Glutamatergic neuron (in vitro differentiated cells): ENCODE results near the gene RXFP1. TPM values are rescaled to one million over a fixed set of nuclear protein-coding genes. Genes with fewer than 3 reads are reported as not detected.
"Not testable (repeated sequence)": the region's sequence is repeated elsewhere in the genome, so short reads cannot be mapped to it uniquely, and the experiment has no call there.

ENCODE experiments used
- DNase-seq: peaks from one replicate; pipeline ENCODE4 v3.0.0; 2022
- H3K27ac Mint-ChIP-seq: one replicate; pipeline ENCODE4 v1.8.0; 2020; ENCODE audit warnings: mild to moderate bottlenecking, mixed read lengths, inconsistent platforms; ENCODE audit not compliant: unreplicated experiment
- H3K27me3 Mint-ChIP-seq: one replicate; pipeline ENCODE4 v1.8.0; 2020; ENCODE audit warnings: mild to moderate bottlenecking, moderate library complexity, mixed read lengths, inconsistent platforms; ENCODE audit not compliant: unreplicated experiment
- H3K36me3 Mint-ChIP-seq: one replicate; pipeline ENCODE4 v1.8.0; 2020; ENCODE audit warnings: mild to moderate bottlenecking, mixed read lengths, inconsistent platforms; ENCODE audit not compliant: unreplicated experiment
- H3K4me1 Mint-ChIP-seq: one replicate; pipeline ENCODE4 v1.8.0; 2020; ENCODE audit warnings: mild to moderate bottlenecking, low read depth, mixed read lengths, inconsistent platforms; ENCODE audit not compliant: unreplicated experiment
- H3K4me3 Mint-ChIP-seq: one replicate; pipeline ENCODE4 v1.8.0; 2020; ENCODE audit warnings: mild to moderate bottlenecking, mixed read lengths, inconsistent platforms; ENCODE audit not compliant: unreplicated experiment
- H3K9me3 Mint-ChIP-seq: one replicate; pipeline ENCODE4 v1.8.0; 2020; ENCODE audit warnings: mild to moderate bottlenecking, moderate library complexity, mixed read lengths, inconsistent platforms; ENCODE audit not compliant: unreplicated experiment
- CTCF ChIP-seq: fragments of 200-600 bp; sonication (generic); IDR thresholded peaks from one replicate; pipeline ENCODE4 v1.5.0; 2021; ENCODE audit not compliant: partially characterized antibody, unreplicated experiment
- total RNA-seq: library from RNA; stranded (reverse); fragmentation: NEBNext Ultra II Directional; extraction: Animal tissue kit (Norgen Biotek cat#: 25700); gene quantifications from one replicate; pipeline ENCODE4 v1.2.1, GENCODE V29; 2021; ENCODE audit not compliant: unreplicated experiment

Gene RXFP1
- total RNA-seq, 1 donor from 2014 or later: not detected

GRCh38 chr4:158649111-158649680, 127.5 kb downstream of the RXFP1 start:
- Mint-ChIP-seq H3K4me1 (no peaks in the 10 kb centered on the region), H3K36me3 (no peaks in the 10 kb centered on the region), H3K9me3 (no peaks in the 10 kb centered on the region), H3K27ac (no peak overlapping the region), H3K27me3 (no peaks in the 10 kb centered on the region), H3K4me3 (no peak overlapping the region)
- TF ChIP-seq CTCF: no peak
- DNase-seq: no peak

GRCh38 chr4:158652920-158653319, 131.2 kb downstream of the RXFP1 start:
- Mint-ChIP-seq H3K36me3 (no peaks in the 10 kb centered on the region), H3K4me1 (no peaks in the 10 kb centered on the region), H3K27me3 (no peaks in the 10 kb centered on the region), H3K9me3 (no peaks in the 10 kb centered on the region), H3K27ac (no peak overlapping the region), H3K4me3 (no peak overlapping the region)
- TF ChIP-seq CTCF: no peak
- no peak for DNase-seq

- Mint-ChIP-seq H3K27ac (no peak overlapping the region), H3K9me3 (peaks cover 2% of the 10 kb centered on the region), H3K4me1 (no peaks in the 10 kb centered on the region), H3K27me3 (no peaks in the 10 kb centered on the region), H3K4me3 (no peak overlapping the region), H3K36me3 (no peaks in the 10 kb centered on the region)
- DNase-seq: no peak
- no peak for TF ChIP-seq CTCF
Observed at GRCh38 chr4:158656439-158656838, 134.8 kb downstream of the RXFP1 start.

- Mint-ChIP-seq H3K27ac (no peak overlapping the region), H3K36me3 (no peaks in the 10 kb centered on the region), H3K4me1 (no peaks in the 10 kb centered on the region), H3K27me3 (no peaks in the 10 kb centered on the region), H3K4me3 (no peak overlapping the region), H3K9me3 (peaks cover 2% of the 10 kb centered on the region)
- no peak for TF ChIP-seq CTCF
- no peak for DNase-seq
Observed at GRCh38 chr4:158657291-158657690, 135.6 kb downstream of the RXFP1 start.

- not testable (repeated sequence) for H3K27me3 Mint-ChIP-seq, H3K36me3 Mint-ChIP-seq, H3K9me3 Mint-ChIP-seq, H3K27ac Mint-ChIP-seq, H3K4me3 Mint-ChIP-seq, DNase-seq, H3K4me1 Mint-ChIP-seq
Observed at GRCh38 chr4:158663255-158663654, 141.6 kb downstream of the RXFP1 start.

GRCh38 chr4:158663707-158664625, 142.3 kb downstream of the RXFP1 start:
- H3K4me1 Mint-ChIP-seq, H3K9me3 Mint-ChIP-seq, H3K27me3 Mint-ChIP-seq, H3K4me3 Mint-ChIP-seq, H3K36me3 Mint-ChIP-seq, DNase-seq, H3K27ac Mint-ChIP-seq: not testable (repeated sequence)
